DND-41 (cell line): ENCODE data around the gene TMEM178B.

ENCODE experiments used
- ATAC-seq: fragments of 200-7000 bp; cut with Tn5 transposase; 3 replicates; pipeline ENCODE4 v1.9.1; 2021; ENCODE audit warnings: low read depth; ENCODE audit not compliant: insufficient read depth
- DNase-seq: peaks from one replicate; pipeline ENCODE4 v3.0.0-alpha.2; 2020
- H2AFZ ChIP-seq: 2 replicates; pipeline ENCODE4 v1.6.0; 2012; ENCODE audit warnings: low read depth, low read length
- H3K27ac ChIP-seq: 2 replicates; pipeline ENCODE4 v1.5.1; 2012; ENCODE audit warnings: low read length, inconsistent platforms
- H3K27me3 ChIP-seq: fragments of 200-600 bp; sonication (generic); 2 replicates; pipeline ENCODE4 v1.6.0; 2012; ENCODE audit warnings: low read length, mild to moderate bottlenecking, inconsistent platforms; ENCODE audit not compliant: insufficient read depth, poor library complexity
- H3K36me3 ChIP-seq: 2 replicates; pipeline ENCODE4 v1.5.1; 2012; ENCODE audit warnings: low read length, inconsistent platforms; ENCODE audit not compliant: insufficient read depth
- H3K4me1 ChIP-seq: 2 replicates; pipeline ENCODE4 v1.5.1; 2012; ENCODE audit warnings: mild to moderate bottlenecking, low read length; ENCODE audit not compliant: insufficient read depth
- H3K4me2 ChIP-seq: 2 replicates; pipeline ENCODE4 v1.6.0; 2012; ENCODE audit warnings: mild to moderate bottlenecking, moderate library complexity, low read length, inconsistent platforms; ENCODE audit not compliant: insufficient read depth
- H3K4me3 ChIP-seq, 2 experiments: fragments of 200-600 bp in 1 of 2; shearing (Covaris generic) in 1 of 2; 2 replicates each; pipeline ENCODE4 v1.5.1; 2012 to 2016; ENCODE audit warnings: inconsistent platforms in 2 of 2, low read length in 2 of 2, mild to moderate bottlenecking in 2 of 2, low read depth in 1 of 2, moderate library complexity in 1 of 2
- H3K79me2 ChIP-seq: 2 replicates; pipeline ENCODE4 v1.6.0; 2012; ENCODE audit warnings: low read length, inconsistent platforms; ENCODE audit not compliant: insufficient read depth
- H3K9ac ChIP-seq: 2 replicates; pipeline ENCODE4 v1.6.0; 2012; ENCODE audit warnings: low read depth, mild to moderate bottlenecking, inconsistent platforms, low read length, moderate library complexity
- H3K9me3 ChIP-seq: 2 replicates; pipeline ENCODE4 v1.5.1; 2012; ENCODE audit warnings: low read length, moderate library complexity, mild to moderate bottlenecking, inconsistent platforms; ENCODE audit not compliant: insufficient read depth, severe bottlenecking
- H4K20me1 ChIP-seq: 2 replicates; pipeline ENCODE4 v1.6.0; 2012; ENCODE audit warnings: low read length; ENCODE audit not compliant: insufficient read depth
- CTCF ChIP-seq: IDR thresholded peaks from 2 replicates; pipeline ENCODE4 v1.5.1; 2012; ENCODE audit warnings: borderline replicate concordance, low read length, moderate library complexity, mild to moderate bottlenecking; ENCODE audit not compliant: poor library complexity, severe bottlenecking; ENCODE audit errors: extremely low read depth
- EZH2 ChIP-seq: IDR thresholded peaks from 3 replicates; pipeline ENCODE4 v1.6.1; 2012; ENCODE audit warnings: borderline replicate concordance, low read depth, mild to moderate bottlenecking, moderate library complexity, low read length, inconsistent platforms; ENCODE audit not compliant: severe bottlenecking

Gene TMEM178B

GRCh38 chr7:141511676-141512396 is 438.0 kb downstream of the TMEM178B start:
- Histone ChIP-seq H3K27ac (no peak overlapping the region), H3K9me3 (no peaks in the 10 kb centered on the region), H3K4me3 (no peak overlapping the region), H3K4me1 (no peaks in the 10 kb centered on the region), H3K79me2 (no peaks in the 10 kb centered on the region), H3K9ac (no peak overlapping the region), H3K27me3 (no peaks in the 10 kb centered on the region), H4K20me1 (no peaks in the 10 kb centered on the region), H3K4me2 (no peak overlapping the region), H2AFZ (no peak overlapping the region), H3K36me3 (no peaks in the 10 kb centered on the region)
- no peak for DNase-seq
- ATAC-seq = no peak
- TF ChIP-seq EZH2 (no peak), CTCF (no peak)

GRCh38 chr7:141512597-141512996 is 438.7 kb downstream of the TMEM178B start:
- no peak overlapping the region for H2AFZ ChIP-seq
- H3K4me3 ChIP-seq = no peak overlapping the region
- no peak overlapping the region for H3K27ac ChIP-seq
- no peak for TF ChIP-seq EZH2
- TF ChIP-seq CTCF = no peak
- no peaks in the 10 kb centered on the region for H3K36me3 ChIP-seq
- ATAC-seq (no peak), DNase-seq (no peak)
- H3K4me2 ChIP-seq = no peak overlapping the region
- H3K9ac ChIP-seq = no peak overlapping the region
- H3K27me3 ChIP-seq = no peaks in the 10 kb centered on the region
- H3K9me3 ChIP-seq = no peaks in the 10 kb centered on the region
- no peaks in the 10 kb centered on the region for H4K20me1 ChIP-seq
- H3K4me1 ChIP-seq = no peaks in the 10 kb centered on the region
- no peaks in the 10 kb centered on the region for H3K79me2 ChIP-seq

- Histone ChIP-seq H4K20me1 (no peaks in the 10 kb centered on the region), H3K4me3 (no peak overlapping the region), H2AFZ (no peak overlapping the region), H3K9ac (no peak overlapping the region), H3K79me2 (no peaks in the 10 kb centered on the region), H3K27ac (no peak overlapping the region), H3K4me2 (no peak overlapping the region), H3K27me3 (no peaks in the 10 kb centered on the region), H3K4me1 (no peaks in the 10 kb centered on the region), H3K9me3 (no peaks in the 10 kb centered on the region), H3K36me3 (no peaks in the 10 kb centered on the region)
- ATAC-seq = no peak
- no peak for DNase-seq
- TF ChIP-seq CTCF (no peak), EZH2 (no peak)
These were observed 439.9 kb downstream of the TMEM178B start for GRCh38 chr7:141513720-141514119.

GRCh38 chr7:141515941-141516340 is 442.1 kb downstream of the TMEM178B start:
- no peaks in the 10 kb centered on the region for H4K20me1 ChIP-seq
- H3K36me3 ChIP-seq = no peaks in the 10 kb centered on the region
- H3K4me1 ChIP-seq = no peaks in the 10 kb centered on the region
- no peaks in the 10 kb centered on the region for H3K79me2 ChIP-seq
- no peak overlapping the region for H2AFZ ChIP-seq
- TF ChIP-seq EZH2 = no peak
- TF ChIP-seq CTCF = no peak
- DNase-seq = no peak
- H3K9me3 ChIP-seq = no peaks in the 10 kb centered on the region
- ATAC-seq = no peak
- H3K4me3 ChIP-seq = no peak overlapping the region
- no peak overlapping the region for H3K27ac ChIP-seq
- H3K9ac ChIP-seq = no peak overlapping the region
- no peaks in the 10 kb centered on the region for H3K27me3 ChIP-seq
- H3K4me2 ChIP-seq = no peak overlapping the region
